Measurements from ENCODE around the gene ERMARD. TPM values are rescaled to one million over a fixed set of nuclear protein-coding genes. Genes with fewer than 3 reads are reported as not detected.
A peak's percentile ranks its signal among the peaks of the same experiment; 100 is the strongest.

ERMARD gene
- total RNA-seq, 1 experiment from 2014 or later = 19.6 TPM

DNA sequence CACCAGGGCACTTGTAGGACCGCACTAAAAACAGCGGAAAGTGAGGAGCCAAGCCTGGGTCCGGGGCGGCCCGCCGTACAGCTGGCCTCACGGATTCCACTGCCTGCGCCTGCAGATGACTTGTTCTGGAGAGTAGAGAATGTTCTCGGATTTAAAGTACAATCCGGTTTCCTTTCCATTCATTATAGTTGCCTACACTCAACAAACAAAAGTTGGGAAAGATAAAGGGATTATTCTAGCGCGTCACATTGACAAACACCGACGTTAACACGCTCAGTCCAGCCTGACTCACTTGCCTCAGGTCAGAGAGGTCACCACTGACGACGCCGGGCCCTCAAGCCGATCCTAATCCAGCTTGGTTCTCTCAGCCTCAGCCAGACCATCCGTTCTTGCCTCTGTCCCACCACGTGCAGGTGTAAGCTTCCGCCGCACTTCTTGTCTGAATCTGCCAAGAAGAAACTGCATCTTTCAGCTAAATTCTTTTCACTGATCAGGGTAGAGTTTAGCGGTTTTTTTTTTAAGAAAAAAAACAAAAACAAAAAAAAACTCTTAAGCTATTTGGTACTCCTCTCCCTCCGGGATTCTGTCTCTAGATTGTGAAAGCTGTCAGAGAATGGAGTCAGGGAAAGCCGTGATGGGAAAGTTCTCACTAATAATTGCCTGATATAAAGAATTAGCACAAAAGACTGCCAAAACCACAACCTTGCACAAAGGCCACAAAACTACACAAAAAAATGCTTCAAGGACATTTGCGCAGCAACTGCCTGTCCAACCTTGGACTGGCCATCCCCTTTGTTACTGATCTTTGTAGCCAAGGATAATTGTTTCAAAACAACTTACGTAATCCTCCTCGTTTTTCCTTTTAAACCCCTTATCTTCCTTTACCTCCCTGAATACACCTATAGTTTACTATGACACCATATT is 26.0 kb upstream of the ERMARD start:
- Histone ChIP-seq H3K36me3 (ENCODE audit: insufficient read depth, low read length, poor library complexity, severe bottlenecking) (no peaks in the 10 kb centered on the region), H3K4me3 (ENCODE audit: low read depth, low read length, poor library complexity, severe bottlenecking) (peak overlapping the region; percentile 61), H3K27me3 (replicated peaks; ENCODE audit: insufficient read depth, low read depth, low read length, poor library complexity) (no peaks in the 10 kb centered on the region), H3K27ac (ENCODE audit: low read depth, low read length, poor library complexity, severe bottlenecking) (peak overlapping the region; percentile 78), H3K9me3 (ENCODE audit: low read depth, low read length, poor library complexity, severe bottlenecking) (no peaks in the 10 kb centered on the region), H3K4me1 (ENCODE audit: insufficient read depth, low read length, poor library complexity, severe bottlenecking) (peaks cover 33% of the 10 kb centered on the region)
- TF ChIP-seq CTCF (conservative IDR thresholded peaks at IDR 0.05; ENCODE audit: low read depth, low read length) (no peak), EZH2 (IDR thresholded peaks at IDR 0.05; ENCODE audit: borderline replicate concordance, low read depth, low read length, poor library complexity, severe bottlenecking) (no peak)
- intact Hi-C loops (cut with micrococcal nuclease; ENCODE audit: unreplicated experiment) = loop anchor here (2.0 kb wide), 1 partner anchor 25 kb away; the partner anchor contains the start of genes DYNLT2 and ERMARD
- ChIA-PET POLR2A (ENCODE audit: low non-redundant PET) (no interaction called here), CTCF (no interaction called here)
- DNase-seq (ENCODE audit: low spot score) = no peak
- BruUV-seq (replicated peaks) = TSS peak; percentile 57

DNA sequence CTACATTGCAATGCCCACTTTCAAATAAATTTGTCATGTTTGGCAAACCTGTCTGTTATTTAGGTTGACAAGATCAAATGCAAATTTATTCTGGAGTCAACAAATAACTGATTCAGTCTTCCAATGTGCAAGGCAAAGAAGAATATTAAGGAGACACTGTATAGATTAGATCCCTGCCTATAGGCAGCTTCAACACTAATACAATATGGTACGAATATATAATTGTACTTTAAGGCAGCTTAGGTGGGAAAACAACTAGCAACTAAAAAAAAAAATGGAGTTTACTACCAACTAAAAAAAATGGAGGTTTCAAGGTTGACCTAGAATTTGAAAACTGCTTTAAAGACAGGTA is 25.4 kb upstream of the ERMARD start:
- Histone ChIP-seq H3K4me1 (ENCODE audit: insufficient read depth, low read length, poor library complexity, severe bottlenecking) (peaks cover 32% of the 10 kb centered on the region), H3K27me3 (replicated peaks; ENCODE audit: insufficient read depth, low read depth, low read length, poor library complexity) (no peaks in the 10 kb centered on the region), H3K9me3 (ENCODE audit: low read depth, low read length, poor library complexity, severe bottlenecking) (no peaks in the 10 kb centered on the region), H3K4me3 (ENCODE audit: low read depth, low read length, poor library complexity, severe bottlenecking) (no peak overlapping the region), H3K36me3 (ENCODE audit: insufficient read depth, low read length, poor library complexity, severe bottlenecking) (no peaks in the 10 kb centered on the region), H3K27ac (ENCODE audit: low read depth, low read length, poor library complexity, severe bottlenecking) (no peak overlapping the region)
- CTCF ChIA-PET = no interaction called here
- intact Hi-C loops (cut with micrococcal nuclease; ENCODE audit: unreplicated experiment) = no loop called here
- no TSS peak for BruUV-seq (replicated peaks)
- no peak for TF ChIP-seq CTCF (conservative IDR thresholded peaks at IDR 0.05; ENCODE audit: low read depth, low read length)
- no peak for TF ChIP-seq EZH2 (IDR thresholded peaks at IDR 0.05; ENCODE audit: borderline replicate concordance, low read depth, low read length, poor library complexity, severe bottlenecking)
- no peak for DNase-seq (ENCODE audit: low spot score)
- POLR2A ChIA-PET (ENCODE audit: low non-redundant PET) = no interaction called here

GRCh38 chr6:169726963-169727362 is 24.5 kb upstream of the ERMARD start:
- BruUV-seq (replicated peaks) = no TSS peak

More at GRCh38 chr6:169726963-169727362, 24.5 kb upstream of the ERMARD start:
- H3K27me3 ChIP-seq (replicated peaks; ENCODE audit: insufficient read depth, low read depth, low read length, poor library complexity) = no peaks in the 10 kb centered on the region
- POLR2A ChIA-PET (ENCODE audit: low non-redundant PET) = no interaction called here
- H3K4me1 ChIP-seq (ENCODE audit: insufficient read depth, low read length, poor library complexity, severe bottlenecking) = peaks cover 25% of the 10 kb centered on the region
- no peaks in the 10 kb centered on the region for H3K36me3 ChIP-seq (ENCODE audit: insufficient read depth, low read length, poor library complexity, severe bottlenecking)
- H3K27ac ChIP-seq (ENCODE audit: low read depth, low read length, poor library complexity, severe bottlenecking) = no peak overlapping the region
- no peak for DNase-seq (ENCODE audit: low spot score)
- CTCF ChIA-PET = no interaction called here
- intact Hi-C loops (cut with micrococcal nuclease; ENCODE audit: unreplicated experiment) = no loop called here
- H3K9me3 ChIP-seq (ENCODE audit: low read depth, low read length, poor library complexity, severe bottlenecking) = no peaks in the 10 kb centered on the region
- no peak overlapping the region for H3K4me3 ChIP-seq (ENCODE audit: low read depth, low read length, poor library complexity, severe bottlenecking)
- TF ChIP-seq EZH2 (IDR thresholded peaks at IDR 0.05; ENCODE audit: borderline replicate concordance, low read depth, low read length, poor library complexity, severe bottlenecking) (no peak), CTCF (conservative IDR thresholded peaks at IDR 0.05; ENCODE audit: low read depth, low read length) (no peak)
